OCI-LY1 (cell line): ENCODE results near the gene IYD.

Experiments
- H2AFZ ChIP-seq: fragments of 200-600 bp; sonication (generic), shearing (Covaris generic); 2 replicates; pipeline ENCODE4 v1.6.0; 2014; ENCODE audit warnings: antibody characterized with exemption, mild to moderate bottlenecking, low read length
- H3F3A ChIP-seq: fragments of 200-600 bp; sonication (generic), shearing (Covaris generic); 2 replicates; pipeline ENCODE4 v1.6.0; 2014; ENCODE audit warnings: mild to moderate bottlenecking, antibody characterized with exemption, low read length, moderate library complexity; ENCODE audit not compliant: insufficient read depth
- H3K27ac ChIP-seq: fragments of 200-600 bp; sonication (generic); 2 replicates; pipeline ENCODE4 v1.5.1; 2014; ENCODE audit warnings: low read length, mixed run types, mild to moderate bottlenecking, low read depth; ENCODE audit not compliant: poor library complexity, severe bottlenecking
- H3K27me3 ChIP-seq: fragments of 200-600 bp; sonication (generic); 2 replicates; pipeline ENCODE4 v1.6.0; 2014; ENCODE audit warnings: antibody characterized with exemption, mild to moderate bottlenecking, low read length, moderate library complexity; ENCODE audit not compliant: insufficient read depth
- H3K36me3 ChIP-seq: fragments of 200-600 bp; sonication (generic); 2 replicates; pipeline ENCODE4 v1.6.1; 2014; ENCODE audit warnings: mild to moderate bottlenecking, antibody characterized with exemption, low read length, moderate library complexity, mixed read lengths; ENCODE audit not compliant: insufficient read depth
- H3K4me1 ChIP-seq: fragments of 200-600 bp; sonication (generic); 2 replicates; pipeline ENCODE4 v1.5.1; 2014; ENCODE audit warnings: mild to moderate bottlenecking, low read length, moderate library complexity; ENCODE audit not compliant: insufficient read depth, severe bottlenecking
- H3K4me2 ChIP-seq: fragments of 200-600 bp; sonication (generic), shearing (Covaris generic); 2 replicates; pipeline ENCODE4 v1.6.1; 2014; ENCODE audit warnings: low read length
- H3K4me3 ChIP-seq: fragments of 200-600 bp; sonication (generic); 2 replicates; pipeline ENCODE4 v1.5.1; 2014; ENCODE audit warnings: low read length, low read depth, mild to moderate bottlenecking, mixed read lengths; ENCODE audit not compliant: poor library complexity, severe bottlenecking
- H3K79me2 ChIP-seq: fragments of 200-600 bp; shearing (Covaris generic); 2 replicates; pipeline ENCODE4 v1.6.1; 2016; ENCODE audit warnings: mixed run types, low read length, mixed read lengths; ENCODE audit not compliant: insufficient read depth
- H3K9ac ChIP-seq: fragments of 200-600 bp; sonication (generic), shearing (Covaris generic); 2 replicates; pipeline ENCODE4 v1.6.1; 2014; ENCODE audit warnings: mild to moderate bottlenecking, low read length, mixed read lengths
- H3K9me2 ChIP-seq: fragments of 200-600 bp; sonication (generic), shearing (Covaris generic); 2 replicates; pipeline ENCODE4 v1.6.1; 2014; ENCODE audit warnings: low read depth, mild to moderate bottlenecking, low read length, mixed read lengths
- H3K9me3 ChIP-seq: fragments of 200-600 bp; shearing (Covaris generic); 2 replicates; pipeline ENCODE4 v1.6.1; 2014; ENCODE audit warnings: low read length, mixed read lengths
- H4K20me1 ChIP-seq: fragments of 200-600 bp; sonication (generic), shearing (Covaris generic); 2 replicates; pipeline ENCODE4 v1.6.0; 2016; ENCODE audit warnings: mild to moderate bottlenecking, low read length; ENCODE audit not compliant: insufficient read depth
- CTCF ChIP-seq: fragments of 200-600 bp; sonication (generic), shearing (Covaris generic); IDR thresholded peaks from 2 replicates; pipeline ENCODE4 v1.5.1; 2017; ENCODE audit warnings: mild to moderate bottlenecking, antibody characterized with exemption, low read length, moderate library complexity, mixed read lengths
- EZH2 ChIP-seq: fragments of 200-600 bp; sonication (generic), shearing (Covaris generic); IDR thresholded peaks from 2 replicates; pipeline ENCODE4 v1.8.0; 2017; ENCODE audit warnings: borderline replicate concordance, mixed run types, mild to moderate bottlenecking, antibody characterized with exemption, low read length, moderate library complexity, mixed read lengths

The IYD gene, protein sequence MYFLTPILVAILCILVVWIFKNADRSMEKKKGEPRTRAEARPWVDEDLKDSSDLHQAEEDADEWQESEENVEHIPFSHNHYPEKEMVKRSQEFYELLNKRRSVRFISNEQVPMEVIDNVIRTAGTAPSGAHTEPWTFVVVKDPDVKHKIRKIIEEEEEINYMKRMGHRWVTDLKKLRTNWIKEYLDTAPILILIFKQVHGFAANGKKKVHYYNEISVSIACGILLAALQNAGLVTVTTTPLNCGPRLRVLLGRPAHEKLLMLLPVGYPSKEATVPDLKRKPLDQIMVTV

DNA sequence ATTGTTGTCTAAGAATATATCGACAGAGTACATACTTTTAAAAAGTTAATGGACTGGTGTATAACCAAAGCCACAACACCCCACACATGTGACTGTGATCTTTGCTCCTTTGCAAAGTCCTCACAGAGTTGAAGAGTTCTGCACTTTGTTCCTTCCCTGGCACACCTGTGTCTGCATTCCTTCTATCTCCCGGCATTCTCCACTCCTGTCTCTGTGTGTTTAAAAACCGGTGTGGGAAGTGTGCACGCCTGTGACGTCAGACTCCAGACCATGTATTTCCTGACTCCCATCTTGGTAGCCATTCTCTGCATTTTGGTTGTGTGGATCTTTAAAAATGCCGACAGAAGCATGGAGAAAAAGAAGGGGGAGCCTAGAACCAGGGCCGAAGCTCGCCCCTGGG, at the start of gene IYD:
Gene IYD, plus strand, starts transcription at position 251 of the 400 bp plus-strand sequence. Its CDS starts 20 bp downstream, at position 271.
- TF ChIP-seq CTCF (no peak), EZH2 (no peak)
- Histone ChIP-seq H3K9me2 (no peaks in the 10 kb centered on the region), H3K27ac (no peak within 1 kb of the TSS), H3K4me3 (no peak within 1 kb of the TSS), H3K4me1 (no peaks in the 10 kb centered on the region), H3K36me3 (no peaks in the 10 kb centered on the region), H3K9me3 (no peaks in the 10 kb centered on the region), H3K79me2 (no peaks in the 10 kb centered on the region), H3K4me2 (no peak within 1 kb of the TSS), H3K9ac (no peak within 1 kb of the TSS), H4K20me1 (no peaks in the 10 kb centered on the region), H3K27me3 (peaks cover 3% of the 10 kb centered on the region; the same call in 1 of the 2 replicates), H2AFZ (no peak within 1 kb of the TSS), H3F3A (no peaks in the 10 kb centered on the region)

DNA sequence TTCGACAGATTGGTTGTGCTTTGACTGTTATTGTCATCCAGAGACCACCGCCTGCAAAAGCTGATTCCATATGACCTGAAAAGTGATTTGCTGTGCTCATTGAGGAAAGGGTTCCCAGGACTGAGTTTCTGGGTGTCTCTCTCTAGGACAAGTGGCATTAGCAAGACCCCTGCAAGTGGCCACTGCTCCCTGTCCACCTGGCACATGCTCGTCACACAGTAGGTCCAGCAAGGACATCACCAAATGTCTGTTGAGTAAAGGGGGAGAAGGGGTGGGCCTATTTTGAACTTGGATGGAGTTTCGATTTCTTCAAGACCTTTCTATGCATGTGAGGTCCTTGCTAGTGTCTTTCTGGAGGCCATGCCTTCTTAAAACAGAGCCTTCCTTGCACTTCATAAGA, 48.9 kb upstream of the IYD start:
- H3K9me3 ChIP-seq: no peaks in the 10 kb centered on the region
- H3K36me3 ChIP-seq: no peaks in the 10 kb centered on the region
- H3K4me1 ChIP-seq: no peaks in the 10 kb centered on the region
- no peak overlapping the region for H3K9ac ChIP-seq
- no peak overlapping the region for H2AFZ ChIP-seq
- no peaks in the 10 kb centered on the region for H3K9me2 ChIP-seq
- H3F3A ChIP-seq: no peaks in the 10 kb centered on the region
- no peaks in the 10 kb centered on the region for H3K79me2 ChIP-seq
- H3K27me3 ChIP-seq: no peaks in the 10 kb centered on the region
- no peaks in the 10 kb centered on the region for H4K20me1 ChIP-seq
- no peak overlapping the region for H3K4me2 ChIP-seq
- TF ChIP-seq CTCF (no peak), EZH2 (no peak)
- H3K4me3 ChIP-seq: no peak overlapping the region
- no peak overlapping the region for H3K27ac ChIP-seq

- Histone ChIP-seq H3K79me2 (no peaks in the 10 kb centered on the region), H3K27ac (no peak overlapping the region), H3K27me3 (no peaks in the 10 kb centered on the region), H3K9me3 (no peaks in the 10 kb centered on the region), H3F3A (no peaks in the 10 kb centered on the region), H4K20me1 (no peaks in the 10 kb centered on the region), H3K9ac (no peak overlapping the region), H3K4me1 (no peaks in the 10 kb centered on the region), H3K4me3 (no peak overlapping the region), H3K4me2 (no peak overlapping the region), H3K9me2 (no peaks in the 10 kb centered on the region), H2AFZ (no peak overlapping the region), H3K36me3 (no peaks in the 10 kb centered on the region)
- no peak for TF ChIP-seq EZH2
- no peak for TF ChIP-seq CTCF
Measured at GRCh38 chr6:150320442-150320841, 48.4 kb upstream of the IYD start.
